Measurements from ENCODE around the gene RPH3AL.

RPH3AL gene

DNA sequence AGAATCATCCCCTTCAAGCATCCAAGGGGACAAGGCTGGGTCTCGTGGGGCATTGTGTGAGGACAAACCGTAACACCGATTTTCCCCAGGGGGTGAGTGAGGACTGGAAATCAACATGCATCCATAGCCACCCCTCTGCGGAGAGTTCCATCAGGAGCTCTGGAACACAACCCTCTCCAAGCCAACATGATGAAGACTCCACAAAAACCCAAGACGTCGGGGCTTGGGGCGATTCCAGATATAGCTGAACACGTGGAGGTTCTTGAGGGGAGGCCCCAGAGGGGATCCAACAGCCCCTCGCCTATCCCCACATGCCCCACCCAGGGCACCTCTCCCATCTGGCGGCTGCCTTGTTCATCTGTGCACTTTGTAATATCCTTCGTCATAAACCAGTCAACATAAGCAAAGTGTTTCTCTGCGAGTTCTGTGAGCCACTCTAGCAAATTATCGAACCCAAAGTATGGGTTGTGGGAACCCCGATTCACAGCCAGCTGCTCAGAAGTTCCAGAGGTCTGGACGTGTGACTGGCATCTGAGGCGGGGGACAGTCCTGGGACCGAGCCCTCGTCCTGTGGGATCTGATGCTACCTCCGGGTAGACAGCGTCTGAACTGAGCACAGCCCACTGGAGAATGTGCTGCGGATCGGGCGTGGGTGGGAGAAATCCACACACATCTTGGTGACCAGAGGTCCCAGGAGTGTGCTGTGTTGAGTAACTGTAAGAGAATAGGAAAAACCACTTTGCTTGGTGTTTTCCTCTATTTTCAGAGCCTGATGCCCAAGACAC lies 55.5 kb downstream of the RPH3AL start:
- H2BK120ac ChIP-seq (ENCODE audit: low read depth, low read length) = no peak overlapping the region
- WGBS, 2 donors (ENCODE audit: extremely low coverage in 2 of 2, insufficient read length in 2 of 2, insufficient replicate concordance in 1 of 2) = no CpG with 5 or more reads among the region's 23 CpGs
- H3K36me3 ChIP-seq (replicated peaks in 1 of 2; ENCODE audit: control insufficient read depth in 2 of 2, insufficient read depth in 2 of 2, low read length in 2 of 2) = no peaks in the 10 kb centered on the region
- no peak overlapping the region for H2AK5ac ChIP-seq (ENCODE audit: low read depth, low read length)
- H3K23ac ChIP-seq (ENCODE audit: low read depth, low read length, poor library complexity) = no peak overlapping the region
- no peak for DNase-seq (ENCODE audit: low spot score)
- no peaks in the 10 kb centered on the region for H3K27me3 ChIP-seq (ENCODE audit: control insufficient read depth in 3 of 3, insufficient read depth in 3 of 3, low read depth in 1 of 3, low read length in 3 of 3)
- H3K79me1 ChIP-seq (ENCODE audit: low read depth, low read length) = no peaks in the 10 kb centered on the region
- no peak overlapping the region for H2AFZ ChIP-seq (ENCODE audit: low read length)
- no peak overlapping the region for H3K4me2 ChIP-seq (ENCODE audit: insufficient read depth, low read length, poor library complexity, severe bottlenecking)
- H3K4ac ChIP-seq (ENCODE audit: low read length) = no peak overlapping the region
- peak overlapping the region; percentile 7 for H3K18ac ChIP-seq (ENCODE audit: low read length)
- no peak overlapping the region for H4K91ac ChIP-seq (ENCODE audit: low read depth, low read length, poor library complexity)
- no peak overlapping the region for H2BK5ac ChIP-seq (ENCODE audit: low read length)
- H4K8ac ChIP-seq (ENCODE audit: low read depth, low read length) = no peak overlapping the region
- no peaks in the 10 kb centered on the region for H3K9me3 ChIP-seq (replicated peaks in 1 of 2; ENCODE audit: control insufficient read depth in 2 of 2, insufficient read depth in 1 of 2, low read depth in 1 of 2, low read length in 2 of 2)
- H3K4me1 ChIP-seq (ENCODE audit: control insufficient read depth in 2 of 2, insufficient read depth in 1 of 2, low read depth in 1 of 2, low read length in 2 of 2) = peaks cover 8 to 13% of the 10 kb centered on the region in 2 donors
- H3K14ac ChIP-seq (ENCODE audit: low read length) = no peak overlapping the region
- no peak overlapping the region for H3K4me3 ChIP-seq (ENCODE audit: low read length in 2 of 2)
- no peak overlapping the region for H3K27ac ChIP-seq (replicated peaks; ENCODE audit: low read length)
- no peak overlapping the region for H3K9ac ChIP-seq (ENCODE audit: low read depth, low read length, poor library complexity)
- no peak overlapping the region for H2BK15ac ChIP-seq (ENCODE audit: low read length)
- H2BK12ac ChIP-seq (ENCODE audit: low read length) = no peak overlapping the region

DNA sequence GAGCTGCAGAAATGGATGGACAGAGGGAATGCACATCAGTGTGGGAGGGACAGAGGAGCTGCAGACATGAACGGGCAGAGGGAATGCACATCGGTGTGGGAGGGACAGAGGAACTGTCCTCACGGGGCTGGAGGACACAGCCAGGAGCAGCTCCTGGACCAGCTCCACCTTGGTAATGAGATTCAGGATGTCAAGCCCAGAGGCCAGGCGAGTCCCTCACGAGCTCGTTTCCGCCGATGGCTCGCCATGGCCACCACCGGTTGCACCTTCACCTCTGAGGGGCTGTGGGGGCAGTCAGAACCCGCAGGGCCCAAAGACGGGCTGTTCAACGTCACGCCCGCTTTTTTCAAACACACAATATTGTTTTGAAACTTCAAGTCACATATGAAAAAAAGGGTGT lies 56.2 kb downstream of the RPH3AL start:
- H3K79me1 ChIP-seq (ENCODE audit: low read depth, low read length) = no peaks in the 10 kb centered on the region
- no peak overlapping the region for H2AFZ ChIP-seq (ENCODE audit: low read length)
- H2AK5ac ChIP-seq (ENCODE audit: low read depth, low read length) = peak overlapping the region; percentile 56
- no peak overlapping the region for H2BK5ac ChIP-seq (ENCODE audit: low read length)
- H3K27me3 ChIP-seq (ENCODE audit: control insufficient read depth in 3 of 3, insufficient read depth in 3 of 3, low read depth in 1 of 3, low read length in 3 of 3) = no peaks in the 10 kb centered on the region
- H4K8ac ChIP-seq (ENCODE audit: low read depth, low read length) = no peak overlapping the region
- no peak overlapping the region for H3K23ac ChIP-seq (ENCODE audit: low read depth, low read length, poor library complexity)
- H2BK12ac ChIP-seq (ENCODE audit: low read length) = peak overlapping the region; percentile 82
- peak overlapping the region; percentile 94 for H3K18ac ChIP-seq (ENCODE audit: low read length)
- no peak overlapping the region for H2BK15ac ChIP-seq (ENCODE audit: low read length)
- no peak overlapping the region for H4K91ac ChIP-seq (ENCODE audit: low read depth, low read length, poor library complexity)
- H3K9me3 ChIP-seq (replicated peaks in 1 of 2; ENCODE audit: control insufficient read depth in 2 of 2, insufficient read depth in 1 of 2, low read depth in 1 of 2, low read length in 2 of 2) = no peaks in the 10 kb centered on the region
- no peak overlapping the region for H3K4me3 ChIP-seq (ENCODE audit: low read length in 2 of 2)
- H3K9ac ChIP-seq (ENCODE audit: low read depth, low read length, poor library complexity) = peak overlapping the region; percentile 12
- H3K36me3 ChIP-seq (replicated peaks in 1 of 2; ENCODE audit: control insufficient read depth in 2 of 2, insufficient read depth in 2 of 2, low read length in 2 of 2) = no peaks in the 10 kb centered on the region
- no peak for DNase-seq (ENCODE audit: low spot score)
- no peak overlapping the region for H3K4me2 ChIP-seq (ENCODE audit: insufficient read depth, low read length, poor library complexity, severe bottlenecking)
- peaks cover 8 to 14% of the 10 kb centered on the region in 2 donors for H3K4me1 ChIP-seq (ENCODE audit: control insufficient read depth in 2 of 2, insufficient read depth in 1 of 2, low read depth in 1 of 2, low read length in 2 of 2)
- H3K4ac ChIP-seq (ENCODE audit: low read length) = no peak overlapping the region
- no peak overlapping the region for H3K14ac ChIP-seq (ENCODE audit: low read length)
- no peak overlapping the region for H3K27ac ChIP-seq (replicated peaks; ENCODE audit: low read length)
- no peak overlapping the region for H2BK120ac ChIP-seq (ENCODE audit: low read depth, low read length)
- WGBS, 2 donors (ENCODE audit: extremely low coverage in 2 of 2, insufficient read length in 2 of 2, insufficient replicate concordance in 1 of 2) = no CpG with 5 or more reads among the region's 15 CpGs

DNA sequence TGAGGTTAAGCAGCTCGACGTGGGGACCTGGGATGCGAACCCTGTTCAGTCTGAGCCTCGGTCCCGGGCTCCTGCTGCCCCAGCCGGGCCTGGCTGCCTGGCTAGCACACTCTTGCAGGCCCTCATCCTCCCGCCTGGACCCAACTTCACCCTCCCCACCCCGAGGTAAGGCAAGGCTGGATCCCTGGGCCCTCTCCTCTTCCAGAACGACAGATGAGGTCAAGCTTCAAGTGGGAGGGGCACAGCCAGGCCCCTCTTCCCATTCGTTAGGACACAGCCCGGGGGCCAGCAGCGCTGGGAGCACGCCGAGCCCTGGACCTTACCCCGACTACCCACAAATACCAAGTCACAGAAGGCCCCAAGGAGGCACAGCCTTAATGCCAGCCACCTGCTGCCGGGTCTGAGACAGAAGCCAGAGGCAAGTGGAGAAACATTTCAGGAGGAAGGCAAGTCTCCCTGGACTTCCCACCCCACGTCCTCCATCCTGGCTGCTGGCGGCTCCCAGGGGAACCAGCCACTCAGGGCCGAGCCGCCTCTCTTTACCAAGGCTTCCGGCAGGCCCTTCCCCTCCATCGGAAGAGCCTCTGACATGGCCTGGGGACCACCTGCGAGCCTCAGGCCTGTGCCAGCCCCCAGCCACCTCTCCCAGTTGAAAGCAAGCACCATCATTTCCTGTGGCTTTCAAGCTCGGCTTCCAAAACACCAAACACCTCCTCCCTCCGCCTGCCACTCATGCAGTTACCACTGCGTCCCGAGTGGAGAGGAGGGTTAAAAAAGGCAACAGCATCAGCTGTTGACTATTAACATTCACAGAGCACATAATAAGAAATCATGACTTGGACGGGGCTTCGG lies 59.9 kb downstream of the RPH3AL start:
- no peak overlapping the region for H3K27ac ChIP-seq (replicated peaks; ENCODE audit: low read length)
- no peak overlapping the region for H3K14ac ChIP-seq (ENCODE audit: low read length)
- H2BK5ac ChIP-seq (ENCODE audit: low read length) = no peak overlapping the region
- H3K4me2 ChIP-seq (ENCODE audit: insufficient read depth, low read length, poor library complexity, severe bottlenecking) = no peak overlapping the region
- peaks cover 8 to 16% of the 10 kb centered on the region in 2 donors for H3K4me1 ChIP-seq (ENCODE audit: control insufficient read depth in 2 of 2, insufficient read depth in 1 of 2, low read depth in 1 of 2, low read length in 2 of 2)
- no peaks in the 10 kb centered on the region for H3K79me1 ChIP-seq (ENCODE audit: low read depth, low read length)
- H3K23ac ChIP-seq (ENCODE audit: low read depth, low read length, poor library complexity) = peak overlapping the region; percentile 59
- peak overlapping the region; percentile 9 for H3K18ac ChIP-seq (ENCODE audit: low read length)
- no peak for DNase-seq (ENCODE audit: low spot score)
- peak overlapping the region; percentile 73 for H2AK5ac ChIP-seq (ENCODE audit: low read depth, low read length)
- no peak overlapping the region for H2BK120ac ChIP-seq (ENCODE audit: low read depth, low read length)
- no peak overlapping the region for H2BK12ac ChIP-seq (ENCODE audit: low read length)
- no peak overlapping the region for H4K8ac ChIP-seq (ENCODE audit: low read depth, low read length)
- WGBS, 2 donors (ENCODE audit: extremely low coverage in 2 of 2, insufficient read length in 2 of 2, insufficient replicate concordance in 1 of 2) = no CpG with 5 or more reads among the region's 29 CpGs
- H4K91ac ChIP-seq (ENCODE audit: low read depth, low read length, poor library complexity) = no peak overlapping the region
- H2AFZ ChIP-seq (ENCODE audit: low read length) = peak overlapping the region; percentile 13
- H3K9me3 ChIP-seq (replicated peaks in 1 of 2; ENCODE audit: control insufficient read depth in 2 of 2, insufficient read depth in 1 of 2, low read depth in 1 of 2, low read length in 2 of 2) = no peaks in the 10 kb centered on the region
- H2BK15ac ChIP-seq (ENCODE audit: low read length) = peak overlapping the region; percentile 98
- H3K9ac ChIP-seq (ENCODE audit: low read depth, low read length, poor library complexity) = no peak overlapping the region
- H3K4me3 ChIP-seq (ENCODE audit: low read length in 2 of 2) = no peak overlapping the region
- H3K4ac ChIP-seq (ENCODE audit: low read length) = no peak overlapping the region
- H3K27me3 ChIP-seq (ENCODE audit: control insufficient read depth in 3 of 3, insufficient read depth in 3 of 3, low read depth in 1 of 3, low read length in 3 of 3) = no peaks in the 10 kb centered on the region
- no peaks in the 10 kb centered on the region for H3K36me3 ChIP-seq (replicated peaks in 1 of 2; ENCODE audit: control insufficient read depth in 2 of 2, insufficient read depth in 2 of 2, low read length in 2 of 2)

DNA sequence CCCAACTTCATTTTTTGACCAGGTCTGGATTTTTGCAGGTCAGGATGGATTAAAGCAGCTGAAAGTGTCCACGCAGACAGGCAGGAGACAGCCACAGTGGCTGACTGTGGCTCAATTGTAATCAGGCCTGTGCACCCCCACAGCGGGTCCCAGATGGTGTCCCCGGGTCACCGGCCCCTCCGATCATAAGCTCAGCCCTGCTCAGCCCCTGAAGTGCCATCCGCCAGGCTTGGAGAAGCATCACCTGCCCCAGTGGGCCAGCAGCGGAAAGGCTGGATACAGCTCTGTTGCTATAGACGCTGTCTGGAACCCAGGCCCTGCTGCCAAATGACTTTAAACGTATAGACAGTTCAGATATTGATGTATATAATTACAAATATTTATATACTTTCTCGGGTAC lies 60.6 kb downstream of the RPH3AL start:
- no peak overlapping the region for H2BK120ac ChIP-seq (ENCODE audit: low read depth, low read length)
- no peak overlapping the region for H2AK5ac ChIP-seq (ENCODE audit: low read depth, low read length)
- H3K18ac ChIP-seq (ENCODE audit: low read length) = peak overlapping the region; percentile 16
- H2BK15ac ChIP-seq (ENCODE audit: low read length) = no peak overlapping the region
- H3K36me3 ChIP-seq (replicated peaks in 1 of 2; ENCODE audit: control insufficient read depth in 2 of 2, insufficient read depth in 2 of 2, low read length in 2 of 2) = no peaks in the 10 kb centered on the region
- peaks cover 8 to 16% of the 10 kb centered on the region in 2 donors for H3K4me1 ChIP-seq (ENCODE audit: control insufficient read depth in 2 of 2, insufficient read depth in 1 of 2, low read depth in 1 of 2, low read length in 2 of 2)
- no peak overlapping the region for H3K14ac ChIP-seq (ENCODE audit: low read length)
- H3K4me2 ChIP-seq (ENCODE audit: insufficient read depth, low read length, poor library complexity, severe bottlenecking) = no peak overlapping the region
- H2AFZ ChIP-seq (ENCODE audit: low read length) = no peak overlapping the region
- no peak overlapping the region for H3K23ac ChIP-seq (ENCODE audit: low read depth, low read length, poor library complexity)
- H3K9ac ChIP-seq (ENCODE audit: low read depth, low read length, poor library complexity) = no peak overlapping the region
- no peaks in the 10 kb centered on the region for H3K27me3 ChIP-seq (ENCODE audit: control insufficient read depth in 3 of 3, insufficient read depth in 3 of 3, low read depth in 1 of 3, low read length in 3 of 3)
- H3K9me3 ChIP-seq (replicated peaks in 1 of 2; ENCODE audit: control insufficient read depth in 2 of 2, insufficient read depth in 1 of 2, low read depth in 1 of 2, low read length in 2 of 2) = no peaks in the 10 kb centered on the region
- H4K91ac ChIP-seq (ENCODE audit: low read depth, low read length, poor library complexity) = no peak overlapping the region
- H2BK5ac ChIP-seq (ENCODE audit: low read length) = no peak overlapping the region
- no peak overlapping the region for H2BK12ac ChIP-seq (ENCODE audit: low read length)
- no peaks in the 10 kb centered on the region for H3K79me1 ChIP-seq (ENCODE audit: low read depth, low read length)
- no peak overlapping the region for H3K27ac ChIP-seq (replicated peaks; ENCODE audit: low read length)
- no peak for DNase-seq (ENCODE audit: low spot score)
- no CpG with 5 or more reads among the region's 10 CpGs for WGBS, 2 donors (ENCODE audit: extremely low coverage in 2 of 2, insufficient read length in 2 of 2, insufficient replicate concordance in 1 of 2)
- no peak overlapping the region for H3K4ac ChIP-seq (ENCODE audit: low read length)
- no peak overlapping the region for H3K4me3 ChIP-seq (ENCODE audit: low read length in 2 of 2)
- H4K8ac ChIP-seq (ENCODE audit: low read depth, low read length) = no peak overlapping the region
